ENCODE data around the gene RNU6-9. TPM values are rescaled to one million over a fixed set of nuclear protein-coding genes. Genes with fewer than 3 reads are reported as not detected.
A peak's percentile ranks its signal among the peaks of the same experiment; 100 is the strongest.

RNU6-9 gene
- total and polyA plus RNA-seq, 2 of the 13 experiments (the other 11 are each of a cell fraction or from before 2014, with no cell fraction given), result under 0.01 TPM; not detected in 1

GRCh38 chr19:926589-927350 is 33.5 kb downstream of the RNU6-9 start (continued):
- TF ChIP-seq EP300 (IDR thresholded peaks at IDR 0.05; ENCODE audit: low read depth in 2 of 2, low read length in 2 of 2) (peak in 1 of 2 experiments; percentile 68; a peak in 1 of 4 replicates), EP300 (CRISPR knock-in tag; IDR thresholded peaks at IDR 0.05; ENCODE audit: borderline replicate concordance) (peak; percentile 17; the same call in 1 of the 2 replicates), TCF7L2 (IDR thresholded peaks at IDR 0.05; ENCODE audit: low read depth, low read length) (no peak), CHD2 (IDR thresholded peaks at IDR 0.05; ENCODE audit: low read depth, low read length) (0 out of 2 replicates have a peak, but pooled peaks have one; percentile 23), SAP130 (CRISPR knock-in tag; IDR thresholded peaks at IDR 0.05; ENCODE audit: low read depth) (no peak; the same call in 1 of the 2 replicates), NR2F2 (IDR thresholded peaks at IDR 0.05; ENCODE audit: borderline replicate concordance, low read depth) (peak; percentile 66; the same call in 1 of the 2 replicates), PRDM10 (CRISPR knock-in tag; IDR thresholded peaks at IDR 0.05; ENCODE audit: low read depth) (peak; percentile 16; the same call in 1 of the 2 replicates), ZNF766 (CRISPR knock-in tag; IDR thresholded peaks at IDR 0.05; ENCODE audit: borderline replicate concordance) (no peak), SAFB2 (CRISPR knock-in tag; IDR thresholded peaks at IDR 0.05; ENCODE audit: borderline replicate concordance, low read depth) (no peak), ARNT (IDR thresholded peaks at IDR 0.05) (no peak), ZNF101 (CRISPR knock-in tag; IDR thresholded peaks at IDR 0.05; ENCODE audit: borderline replicate concordance, low read depth) (no peak), TOPORS (CRISPR knock-in tag; IDR thresholded peaks at IDR 0.05) (no peak), ZNF780A (CRISPR knock-in tag; IDR thresholded peaks at IDR 0.05) (no peak), ATF7 (IDR thresholded peaks at IDR 0.05) (no peak), ATF7 (CRISPR knock-in tag; IDR thresholded peaks at IDR 0.05) (no peak), ZNF503 (CRISPR knock-in tag; IDR thresholded peaks at IDR 0.05) (no peak), TRIM22 (IDR thresholded peaks at IDR 0.05) (no peak), HMGXB3 (CRISPR knock-in tag; IDR thresholded peaks at IDR 0.05; ENCODE audit: borderline replicate concordance) (no peak)

All from HepG2 (cell line).